ENCODE measurements around the gene MST1R.
"Not testable (repeated sequence)": the region's sequence is repeated elsewhere in the genome, so short reads cannot be mapped to it uniquely, and the experiment has no call there.

Gene MST1R

DNA sequence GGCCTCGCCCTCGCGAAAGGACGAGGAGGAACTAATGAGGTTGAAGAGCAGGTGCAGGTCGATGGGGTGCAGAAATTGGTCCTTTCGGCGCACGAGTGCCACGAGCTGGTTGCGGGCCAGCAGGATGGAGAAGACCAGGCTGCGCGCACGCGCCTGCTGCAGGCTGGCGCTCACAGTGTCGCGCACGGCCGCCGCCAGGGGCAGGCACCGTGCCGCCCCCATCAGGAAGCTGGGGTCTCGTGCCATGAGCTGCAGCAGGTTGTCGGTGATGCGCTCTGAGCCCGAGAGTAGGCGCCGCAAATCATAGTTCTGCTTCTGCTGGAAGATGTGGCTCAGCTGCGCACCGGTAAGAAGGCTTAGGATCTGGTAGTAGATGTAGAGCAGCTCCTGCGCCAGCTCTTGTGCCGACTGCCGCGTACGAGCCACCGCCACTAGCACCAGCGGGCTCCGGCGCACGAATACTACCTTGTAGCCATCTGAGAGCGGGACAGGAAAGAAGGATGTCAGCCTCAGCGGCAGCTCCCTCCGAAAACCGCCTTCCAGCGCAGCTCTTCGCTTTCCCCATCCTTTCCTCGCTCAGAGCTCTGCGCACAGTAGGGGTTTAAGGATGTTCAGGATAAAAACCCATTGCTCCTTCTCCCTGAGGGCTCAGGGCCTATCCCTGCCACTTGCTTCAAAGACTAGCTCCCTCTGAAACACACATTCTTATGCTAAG lies 6.9 kb upstream of the MST1R start:
- no peak for DNase-seq

GRCh38 chr3:49908373-49909199 lies 4.9 kb upstream of the MST1R start:
- DNase-seq, result no peak

DNA sequence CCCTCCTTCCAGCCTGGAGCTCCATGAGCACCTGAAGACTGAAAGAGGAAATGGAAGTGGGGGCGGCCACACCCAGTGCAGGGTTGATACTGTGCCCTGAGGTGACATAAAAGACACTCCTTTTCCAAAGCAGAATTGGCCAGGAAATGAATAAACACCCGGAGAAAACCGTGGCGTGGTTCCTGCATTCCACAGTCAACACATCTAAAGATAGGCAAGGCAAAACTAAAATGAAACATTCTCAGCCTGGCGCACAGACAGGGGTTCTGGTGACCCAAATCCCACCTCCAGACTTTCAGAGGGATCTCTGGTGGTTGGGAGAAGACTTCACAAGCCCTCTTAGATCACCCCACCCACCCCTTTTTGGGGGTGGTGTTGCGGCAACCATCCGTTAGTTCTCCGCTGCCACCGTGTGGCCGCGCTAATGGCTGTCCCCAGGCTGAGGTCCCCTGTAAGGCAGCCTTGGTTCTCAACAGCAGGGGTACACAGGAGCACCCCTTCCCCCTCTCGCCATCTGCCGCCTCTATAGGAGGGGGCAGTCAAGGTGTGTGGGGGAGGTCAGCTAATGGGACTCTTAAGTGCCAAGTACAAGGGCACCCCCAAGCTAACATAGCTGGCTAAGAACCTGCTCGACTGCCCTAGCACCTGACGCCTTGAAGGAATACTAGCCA lies 2.5 kb upstream of the MST1R start:
- DNase-seq, result no peak

DNA sequence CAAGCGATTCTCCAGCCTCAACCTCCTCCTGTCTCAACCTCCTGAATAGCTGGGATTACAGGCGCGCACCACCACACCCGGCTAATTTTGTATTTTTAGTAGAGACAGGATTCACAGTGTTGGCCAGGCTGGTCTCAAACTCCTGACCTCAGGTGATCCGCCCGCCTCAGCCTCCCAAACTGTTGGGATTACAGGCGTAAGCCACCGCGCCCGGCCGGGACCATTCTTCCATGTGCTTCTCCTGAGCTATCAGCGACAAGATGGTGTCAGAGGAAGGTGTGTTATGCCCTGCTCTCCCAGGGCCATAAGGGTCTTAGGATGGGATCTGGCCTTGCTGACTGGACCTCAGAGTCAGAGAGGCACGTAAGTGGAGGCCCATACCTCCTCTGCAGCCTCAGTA lies 775 bp upstream of the MST1R start:
- DNase-seq, result not testable (repeated sequence)

DNA sequence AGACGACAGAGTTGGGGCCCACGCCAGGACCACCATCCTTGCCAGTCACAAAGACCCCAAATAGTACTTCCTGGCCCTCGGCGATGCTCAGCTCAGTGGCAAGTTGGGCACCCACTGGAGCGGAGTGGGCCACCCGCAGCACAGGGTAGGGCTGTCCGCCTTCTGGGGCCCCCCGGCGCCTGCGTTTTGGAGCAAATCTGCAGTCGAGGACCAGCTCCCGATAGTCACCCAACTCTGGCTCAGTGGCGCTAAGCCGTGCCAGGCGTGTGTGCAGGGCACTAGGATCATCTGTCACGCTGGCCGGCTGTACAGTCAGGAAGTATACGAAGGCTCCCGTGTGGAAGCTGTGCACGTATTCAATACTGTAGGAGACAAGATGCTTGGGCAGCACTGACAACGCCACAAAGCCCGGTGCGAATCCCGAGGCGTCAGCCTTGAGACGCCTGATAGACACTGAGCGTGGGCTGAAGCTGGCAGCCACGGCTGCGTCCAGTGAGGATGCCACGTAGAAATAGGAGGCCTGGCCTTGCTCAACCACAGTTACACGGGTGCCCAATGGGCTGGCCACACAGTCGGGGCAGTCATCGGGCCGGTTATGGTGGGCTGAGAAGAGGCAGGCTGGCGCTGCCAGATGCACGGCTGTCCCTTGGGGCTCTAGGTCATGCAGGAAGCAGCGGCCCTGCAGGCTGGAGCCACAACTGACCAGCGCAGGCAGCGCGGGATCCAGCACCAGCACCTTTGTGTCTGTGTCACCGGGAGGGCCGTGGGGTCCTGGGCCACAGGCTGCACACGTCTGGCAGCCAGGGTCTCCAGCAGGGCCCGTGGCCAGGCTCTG lies 945 bp downstream of the MST1R start:
- no peak for DNase-seq

- no peak for DNase-seq
Measured at GRCh38 chr3:49901366-49902339, 2.0 kb downstream of the MST1R start.

DNA sequence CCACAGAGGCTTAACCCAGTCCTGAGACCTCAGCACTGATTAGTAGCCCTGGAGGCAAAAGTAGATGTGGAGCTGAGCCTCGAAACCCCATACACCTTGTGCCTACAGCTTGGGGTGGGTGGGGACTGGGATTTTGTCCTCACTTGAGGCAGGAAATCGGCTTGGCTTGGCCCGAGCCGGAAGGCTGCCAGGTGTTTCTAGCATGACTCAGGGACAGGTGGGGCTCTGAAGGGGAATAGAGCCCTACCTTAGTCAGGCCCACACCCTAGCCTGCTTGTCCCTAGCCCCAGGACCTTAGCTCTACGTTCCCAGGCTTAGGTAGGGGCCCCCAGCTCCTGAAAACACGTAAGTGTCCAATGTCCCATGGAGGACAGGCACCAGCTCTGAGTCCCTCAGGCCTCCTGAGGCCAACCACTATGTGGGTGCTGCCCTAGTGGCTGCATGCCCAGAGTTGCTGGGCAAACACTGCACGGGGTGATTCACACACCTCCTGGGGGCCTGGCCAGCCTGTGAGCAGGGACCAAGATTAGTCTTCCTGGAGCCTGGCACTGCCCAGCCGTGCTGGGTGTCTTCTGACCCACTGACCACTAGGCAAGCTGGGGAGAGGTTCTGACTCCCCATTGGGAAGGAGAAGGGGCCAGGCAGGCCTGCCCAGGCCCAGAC lies 3.1 kb downstream of the MST1R start:
- no peak for DNase-seq

DNA sequence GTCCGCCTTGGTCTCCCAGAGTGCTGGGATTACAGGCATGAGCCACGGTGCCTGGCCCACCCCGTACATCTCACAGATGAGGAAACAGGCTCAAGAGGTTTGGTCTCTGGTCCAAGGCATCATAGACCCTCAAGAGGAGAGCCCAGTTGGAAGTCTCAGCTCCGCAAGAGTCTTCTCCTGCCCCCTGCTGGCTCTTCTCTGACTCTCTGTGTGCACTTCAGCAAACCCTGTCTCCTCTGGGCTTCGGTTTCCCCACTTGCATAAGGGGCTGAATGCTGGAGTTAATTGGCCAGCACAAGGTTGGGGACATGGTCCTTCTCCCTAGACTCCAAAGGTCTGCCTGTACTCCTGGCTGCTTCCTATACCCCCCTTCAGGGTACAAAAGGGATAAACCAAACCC lies 3.9 kb downstream of the MST1R start:
- no peak for DNase-seq

GRCh38 chr3:49898991-49899390 lies 4.7 kb downstream of the MST1R start:
- no peak for DNase-seq

GRCh38 chr3:49896345-49896744 lies 7.3 kb downstream of the MST1R start:
- DNase-seq, result no peak

GRCh38 chr3:49895791-49896190 lies 7.9 kb downstream of the MST1R start:
- no peak for DNase-seq

GRCh38 chr3:49889296-49889695 lies 14.4 kb downstream of the MST1R start:
- no peak for DNase-seq

DNA sequence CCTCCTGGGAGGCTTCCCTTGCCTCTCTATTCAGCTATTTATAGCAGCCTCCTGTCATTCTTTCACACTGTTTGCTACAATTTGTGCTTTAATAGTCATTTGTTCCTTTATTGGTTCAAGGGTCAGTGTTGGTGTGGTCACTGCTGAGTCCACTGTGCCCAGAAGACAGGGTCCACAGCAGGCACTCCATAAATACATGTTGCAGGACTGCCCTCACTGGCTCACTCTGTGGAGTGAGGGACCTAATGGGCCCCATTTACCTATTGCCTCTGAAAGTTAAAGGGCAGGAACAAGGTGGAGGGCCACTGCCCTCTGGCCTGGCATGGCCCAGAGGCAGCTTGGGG lies 16.8 kb downstream of the MST1R start:
- DNase-seq, result no peak

DNA sequence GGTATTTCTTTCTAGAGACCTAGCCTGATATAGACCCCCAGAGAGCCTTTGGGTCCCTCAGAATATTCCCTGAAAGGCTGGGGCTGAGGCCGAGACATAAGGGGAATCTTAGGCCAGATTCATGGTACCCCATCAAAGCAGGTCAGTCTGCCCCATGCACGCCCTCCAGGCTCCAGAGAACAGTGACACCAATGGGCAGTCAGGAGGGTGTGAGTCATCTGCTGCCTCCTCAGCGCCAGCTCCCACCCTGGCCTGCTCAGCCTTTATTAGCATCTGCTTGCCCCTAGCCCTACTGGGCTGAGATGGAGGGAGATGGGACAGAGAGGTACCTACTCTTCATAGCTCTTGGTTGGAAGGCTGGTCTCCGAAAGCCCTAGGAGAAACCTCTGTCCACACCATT lies 19.7 kb downstream of the MST1R start:
- no peak for DNase-seq

- DNase-seq, result no peak
Measured at GRCh38 chr3:49882166-49882565, 21.5 kb downstream of the MST1R start.

GRCh38 chr3:49880581-49881315 lies 22.9 kb downstream of the MST1R start:
- DNase-seq, result no peak

DNA sequence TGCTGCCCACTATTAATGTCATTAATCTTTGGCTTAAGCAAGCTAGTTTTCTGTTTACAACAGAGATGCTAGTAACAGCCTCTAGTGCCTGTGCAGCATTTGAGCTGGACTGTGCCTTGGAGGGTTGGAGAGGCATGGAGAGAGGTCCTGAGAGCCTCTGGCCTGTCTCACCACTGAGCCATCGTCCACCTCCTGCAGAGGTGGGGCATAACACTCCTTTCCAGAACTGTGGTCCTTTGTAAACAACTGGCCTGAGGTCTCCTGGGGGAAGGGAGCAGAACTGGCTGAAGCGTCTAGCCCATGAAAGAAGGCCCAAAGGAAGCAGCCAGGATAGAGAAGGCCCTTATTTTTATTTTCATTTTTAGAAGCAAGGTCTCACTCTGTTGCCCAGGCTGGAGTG lies 24.0 kb downstream of the MST1R start:
- no peak for DNase-seq

DNA sequence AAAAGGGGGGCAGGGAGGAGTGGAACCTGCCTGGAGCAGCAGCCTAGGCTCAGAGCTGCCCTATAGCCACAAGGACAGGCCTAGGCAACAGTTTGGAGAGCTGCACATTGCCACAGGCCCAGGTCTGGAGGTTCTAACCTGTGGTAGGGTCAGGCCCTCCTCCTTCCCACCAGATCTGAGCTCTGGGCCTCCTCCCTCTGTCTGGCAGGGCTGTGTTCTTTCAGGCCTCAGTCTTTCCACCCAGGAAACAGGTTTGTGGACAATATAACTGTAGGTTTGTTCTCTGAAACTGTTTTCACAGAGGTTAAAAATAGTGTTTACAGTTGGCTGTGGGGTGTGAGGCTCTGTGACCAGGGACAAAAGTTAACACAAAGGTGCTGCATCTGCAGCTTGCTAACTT lies 25.0 kb downstream of the MST1R start:
- DNase-seq, result no peak

GRCh38 chr3:49877716-49878115 lies 26.0 kb downstream of the MST1R start:
- no peak for DNase-seq

- no peak for DNase-seq
Measured at GRCh38 chr3:49876567-49876966, 27.1 kb downstream of the MST1R start.

DNA sequence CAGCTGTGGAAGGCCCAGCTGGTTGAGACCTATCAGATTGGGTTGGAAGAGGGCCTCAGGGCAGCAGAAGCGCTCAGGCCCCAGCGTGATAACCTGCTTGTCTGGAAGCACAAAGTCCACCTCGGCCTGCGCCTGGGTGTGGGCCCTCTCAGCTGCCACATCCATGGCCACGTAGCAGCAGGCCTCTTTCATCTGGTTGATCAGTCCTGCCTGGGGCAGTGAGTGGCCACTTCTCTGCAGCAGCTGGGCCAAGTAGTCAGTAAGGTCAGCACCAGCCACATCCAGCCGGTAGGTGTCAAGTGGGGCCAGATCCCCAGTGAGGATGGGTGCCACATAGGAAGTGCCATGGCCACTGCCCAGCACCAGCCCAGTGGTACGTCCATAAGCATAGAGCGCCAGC lies 30.1 kb downstream of the MST1R start:
- no peak for DNase-seq

All from NCI-H345 (cell line).